Measurements from ENCODE around the gene RALY. TPM values are rescaled to one million over a fixed set of nuclear protein-coding genes. Genes with fewer than 3 reads are reported as not detected.

RALY gene
- total RNA-seq, 1 experiment from 2014 or later: 119 TPM

DNA sequence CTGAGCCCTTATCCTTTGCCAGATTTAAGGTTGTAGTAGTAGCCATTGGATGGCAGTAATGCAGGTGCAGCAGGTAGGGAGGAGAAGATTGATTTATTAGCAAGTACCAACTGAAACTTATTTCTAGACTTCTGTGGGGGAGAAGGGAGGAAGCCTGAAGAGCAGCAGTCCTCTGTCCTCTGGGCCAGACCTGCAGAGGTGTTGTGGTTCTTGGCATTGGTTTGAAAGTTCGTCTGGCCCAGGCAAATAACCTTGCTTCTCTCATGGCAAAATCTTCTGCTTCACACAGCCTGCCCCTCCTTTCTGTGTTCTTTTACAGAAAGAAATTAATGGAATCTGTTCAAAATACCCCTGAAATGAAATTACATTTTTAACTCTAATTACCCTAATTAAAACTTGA lies 24.5 kb downstream of the RALY start:
- Histone ChIP-seq H3K9me2 (ENCODE audit: insufficient read depth) (no peaks in the 10 kb centered on the region), H3K27ac (ENCODE audit: low read depth, low read length) (no peak overlapping the region), H4K20me1 (ENCODE audit: insufficient read depth) (peaks cover 15% of the 10 kb centered on the region), H3K9ac (ENCODE audit: low read length) (no peak overlapping the region), H3K4me3 (replicated peaks in 1 of 2; ENCODE audit: low read depth in 1 of 2, low read length in 2 of 2) (no peak overlapping the region), H2AFZ (ENCODE audit: low read depth, low read length, poor library complexity, severe bottlenecking) (no peak overlapping the region), H3K4me2 (ENCODE audit: low read length) (no peak overlapping the region), H3K4me1 (ENCODE audit: control insufficient read depth in 1 of 2, insufficient read depth in 2 of 2, low read length in 2 of 2) (no peaks in the 10 kb centered on the region), H3K79me2 (ENCODE audit: insufficient read depth, low read length) (peaks cover 89% of the 10 kb centered on the region), H3K36me3 (ENCODE audit: control insufficient read depth in 1 of 2, insufficient read depth in 2 of 2, low read length in 2 of 2) (no peaks in the 10 kb centered on the region), H3K9me3 (ENCODE audit: control insufficient read depth in 1 of 2, insufficient read depth in 1 of 2, low read depth in 1 of 2, low read length in 2 of 2) (no peaks in the 10 kb centered on the region), H3K27me3 (ENCODE audit: insufficient read depth, low read length) (no peaks in the 10 kb centered on the region)
- TF ChIP-seq, protein P1, sequence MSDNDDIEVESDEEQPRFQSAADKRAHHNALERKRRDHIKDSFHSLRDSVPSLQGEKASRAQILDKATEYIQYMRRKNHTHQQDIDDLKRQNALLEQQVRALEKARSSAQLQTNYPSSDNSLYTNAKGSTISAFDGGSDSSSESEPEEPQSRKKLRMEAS (IDR thresholded peaks at IDR 0.05): no peak
- TF ChIP-seq EZH2 (IDR thresholded peaks at IDR 0.05) (no peak), RAD21 (IDR thresholded peaks at IDR 0.05; ENCODE audit: low read depth) (no peak), POLR2AphosphoS5 (IDR thresholded peaks at IDR 0.05; ENCODE audit: low read depth, low read length) (no peak), TCF7L2 (IDR thresholded peaks at IDR 0.05; ENCODE audit: borderline replicate concordance, extremely low read depth, insufficient read depth, insufficient read length) (no peak)
- TF ChIP-seq, protein P2, sequence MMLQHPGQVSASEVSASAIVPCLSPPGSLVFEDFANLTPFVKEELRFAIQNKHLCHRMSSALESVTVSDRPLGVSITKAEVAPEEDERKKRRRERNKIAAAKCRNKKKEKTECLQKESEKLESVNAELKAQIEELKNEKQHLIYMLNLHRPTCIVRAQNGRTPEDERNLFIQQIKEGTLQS (IDR thresholded peaks at IDR 0.05): no peak
- ATAC-seq: no peak
- DNase-seq (ENCODE audit: low read depth, low spot score): no peak
- no TSS peak for BruUV-seq (replicated peaks)
- RAD21 ChIA-PET (ENCODE audit: low non-redundant PET in 1 of 2, low total read pairs in 2 of 2, uncharacterized antibody in 2 of 2, unreplicated experiment in 2 of 2): no interaction called here
- intact Hi-C loops (cut with micrococcal nuclease): no loop called here
- CTCF ChIA-PET: no interaction called here
- POLR2A ChIA-PET: no interaction called here

DNA sequence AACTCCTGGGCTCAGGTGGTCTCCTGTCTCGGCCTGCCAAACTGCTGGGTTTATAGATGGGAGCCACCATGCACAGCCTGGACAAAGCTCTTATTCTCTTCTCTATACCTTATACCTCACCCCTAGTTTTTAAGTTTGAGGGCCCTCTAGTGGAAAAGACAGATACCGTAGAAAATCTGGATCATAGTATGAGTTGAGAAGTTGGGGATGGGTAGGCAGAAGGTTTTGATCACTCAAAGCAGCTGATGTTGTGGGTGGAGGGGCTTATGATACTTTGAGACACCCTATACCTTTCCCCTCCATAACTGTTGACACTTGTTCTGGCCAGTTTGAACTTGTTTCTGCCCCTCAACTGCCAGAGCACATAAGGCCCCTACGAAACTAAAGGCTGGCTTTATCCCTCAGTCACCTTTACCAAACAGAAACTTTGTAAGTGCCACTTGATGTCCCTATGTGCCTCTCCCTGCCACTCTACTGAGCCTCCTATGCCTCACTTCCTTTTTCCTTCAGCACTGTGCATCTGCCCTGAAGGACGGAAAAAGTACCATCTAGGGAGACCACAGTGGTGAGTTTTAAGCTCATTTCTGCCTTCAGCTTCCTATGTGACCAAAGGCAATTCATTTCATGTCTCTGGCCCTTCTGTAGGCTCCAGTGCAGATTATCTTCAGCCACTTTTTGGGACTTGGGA lies 28.6 kb downstream of the RALY start:
- Histone ChIP-seq H3K9ac (ENCODE audit: low read length) (no peak overlapping the region), H4K20me1 (ENCODE audit: insufficient read depth) (peaks cover 5% of the 10 kb centered on the region; the same call in 1 of the 2 replicates), H3K79me2 (ENCODE audit: insufficient read depth, low read length) (peaks cover 88% of the 10 kb centered on the region), H3K4me2 (ENCODE audit: low read length) (no peak overlapping the region), H3K9me3 (ENCODE audit: control insufficient read depth in 1 of 2, insufficient read depth in 1 of 2, low read depth in 1 of 2, low read length in 2 of 2) (no peaks in the 10 kb centered on the region), H3K4me3 (replicated peaks in 1 of 2; ENCODE audit: low read depth in 1 of 2, low read length in 2 of 2) (no peak overlapping the region), H2AFZ (ENCODE audit: low read depth, low read length, poor library complexity, severe bottlenecking) (no peak overlapping the region), H3K27ac (ENCODE audit: low read depth, low read length) (no peak overlapping the region), H3K9me2 (ENCODE audit: insufficient read depth) (no peaks in the 10 kb centered on the region), H3K27me3 (ENCODE audit: insufficient read depth, low read length) (no peaks in the 10 kb centered on the region), H3K36me3 (ENCODE audit: control insufficient read depth in 1 of 2, insufficient read depth in 2 of 2, low read length in 2 of 2) (no peaks in the 10 kb centered on the region), H3K4me1 (ENCODE audit: control insufficient read depth in 1 of 2, insufficient read depth in 2 of 2, low read length in 2 of 2) (peaks cover 7 to 14% of the 10 kb centered on the region in 2 experiments; a peak in 3 of 4 replicates)
- RAD21 ChIA-PET (ENCODE audit: low non-redundant PET in 1 of 2, low total read pairs in 2 of 2, uncharacterized antibody in 2 of 2, unreplicated experiment in 2 of 2): no interaction called here
- BruUV-seq (replicated peaks): no TSS peak
- TF ChIP-seq, protein P3, sequence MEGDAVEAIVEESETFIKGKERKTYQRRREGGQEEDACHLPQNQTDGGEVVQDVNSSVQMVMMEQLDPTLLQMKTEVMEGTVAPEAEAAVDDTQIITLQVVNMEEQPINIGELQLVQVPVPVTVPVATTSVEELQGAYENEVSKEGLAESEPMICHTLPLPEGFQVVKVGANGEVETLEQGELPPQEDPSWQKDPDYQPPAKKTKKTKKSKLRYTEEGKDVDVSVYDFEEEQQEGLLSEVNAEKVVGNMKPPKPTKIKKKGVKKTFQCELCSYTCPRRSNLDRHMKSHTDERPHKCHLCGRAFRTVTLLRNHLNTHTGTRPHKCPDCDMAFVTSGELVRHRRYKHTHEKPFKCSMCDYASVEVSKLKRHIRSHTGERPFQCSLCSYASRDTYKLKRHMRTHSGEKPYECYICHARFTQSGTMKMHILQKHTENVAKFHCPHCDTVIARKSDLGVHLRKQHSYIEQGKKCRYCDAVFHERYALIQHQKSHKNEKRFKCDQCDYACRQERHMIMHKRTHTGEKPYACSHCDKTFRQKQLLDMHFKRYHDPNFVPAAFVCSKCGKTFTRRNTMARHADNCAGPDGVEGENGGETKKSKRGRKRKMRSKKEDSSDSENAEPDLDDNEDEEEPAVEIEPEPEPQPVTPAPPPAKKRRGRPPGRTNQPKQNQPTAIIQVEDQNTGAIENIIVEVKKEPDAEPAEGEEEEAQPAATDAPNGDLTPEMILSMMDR (IDR thresholded peaks at IDR 0.05 in 2 of 3, conservative IDR thresholded peaks at IDR 0.05 in 1 of 3; ENCODE audit: borderline replicate concordance in 1 of 3, insufficient read depth in 1 of 3, low read depth in 2 of 3, low read length in 2 of 3): peak; percentile 49 to 60 (median 58); a peak in 4 of 6 replicates
- TF ChIP-seq, protein P2 (IDR thresholded peaks at IDR 0.05): no peak
- TF ChIP-seq FOSL1 (IDR thresholded peaks at IDR 0.05; ENCODE audit: low read depth): no peak
- peak; percentile 59 for TF ChIP-seq RAD21 (IDR thresholded peaks at IDR 0.05; ENCODE audit: low read depth)
- no peak for TF ChIP-seq EZH2 (IDR thresholded peaks at IDR 0.05)
- no peak for TF ChIP-seq TCF7L2 (IDR thresholded peaks at IDR 0.05; ENCODE audit: borderline replicate concordance, extremely low read depth, insufficient read depth, insufficient read length)
- no peak for TF ChIP-seq SP1 (IDR thresholded peaks at IDR 0.05; ENCODE audit: low read depth)
- TF ChIP-seq EGR1 (IDR thresholded peaks at IDR 0.05; ENCODE audit: low read depth): no peak
- DNase-seq (ENCODE audit: low read depth, low spot score): peak; percentile 10
- CTCF ChIA-PET: interaction anchor here (0.6 to 1.7 kb wide), 9 partner anchors 9 to 84 kb away, joined by 3 to 12 read pairs (median 5); partner anchors contain the start of gene RALY
- intact Hi-C loops (cut with micrococcal nuclease): no loop called here
- POLR2A ChIA-PET: no interaction called here
- peak; percentile 87 for ATAC-seq

All from HCT116 (cell line).